HG02943 (cell line): ENCODE data around the gene CEMIP2.

Source experiments
- ATAC-seq: cut with Tn5 transposase; IDR thresholded peaks from one replicate; pipeline ENCODE4 v1.9.1; 2021; ENCODE audit warnings: mild to moderate bottlenecking, low read depth, moderate library complexity; ENCODE audit not compliant: unreplicated experiment

The CEMIP2 gene

GRCh38 chr9:71752928-71753327, 15.4 kb downstream of the CEMIP2 start:
- no peak for ATAC-seq

- ATAC-seq: no peak
These were observed 16.0 kb downstream of the CEMIP2 start for GRCh38 chr9:71752352-71752751.

- ATAC-seq: no peak
These were observed 20.0 kb downstream of the CEMIP2 start for GRCh38 chr9:71748280-71748743.

- no peak for ATAC-seq
These were observed 20.7 kb downstream of the CEMIP2 start for GRCh38 chr9:71747576-71747975.

GRCh38 chr9:71746758-71747125, 21.6 kb downstream of the CEMIP2 start:
- ATAC-seq: no peak

- ATAC-seq: no peak
These were observed 22.1 kb downstream of the CEMIP2 start for GRCh38 chr9:71746023-71746757.

- no peak for ATAC-seq
These were observed 23.4 kb downstream of the CEMIP2 start for GRCh38 chr9:71744754-71745521.

GRCh38 chr9:71743882-71744281, 24.4 kb downstream of the CEMIP2 start:
- ATAC-seq: no peak

GRCh38 chr9:71743217-71743705, 25.1 kb downstream of the CEMIP2 start:
- ATAC-seq: no peak

- no peak for ATAC-seq
These were observed 25.6 kb downstream of the CEMIP2 start for GRCh38 chr9:71742703-71743102.

- no peak for ATAC-seq
These were observed 26.2 kb downstream of the CEMIP2 start for GRCh38 chr9:71741926-71742648.

- ATAC-seq: no peak
These were observed 28.1 kb downstream of the CEMIP2 start for GRCh38 chr9:71740199-71740598.

GRCh38 chr9:71737455-71737854, 30.9 kb downstream of the CEMIP2 start:
- ATAC-seq: no peak

GRCh38 chr9:71736236-71736635, 32.1 kb downstream of the CEMIP2 start:
- no peak for ATAC-seq

- no peak for ATAC-seq
These were observed 33.4 kb downstream of the CEMIP2 start for GRCh38 chr9:71734950-71735349.

GRCh38 chr9:71733176-71733575, 35.1 kb downstream of the CEMIP2 start:
- no peak for ATAC-seq

- ATAC-seq: no peak
These were observed 38.3 kb downstream of the CEMIP2 start for GRCh38 chr9:71729816-71730526.

GRCh38 chr9:71726723-71727122, 41.6 kb downstream of the CEMIP2 start:
- ATAC-seq: no peak

- ATAC-seq: no peak
These were observed 42.5 kb downstream of the CEMIP2 start for GRCh38 chr9:71725590-71726338.

GRCh38 chr9:71721855-71722254, 46.5 kb downstream of the CEMIP2 start:
- ATAC-seq: no peak
